GM10847 (cell line): ENCODE results near the gene CASTOR1.

ENCODE experiments used
- POLR2A ChIP-seq: IDR thresholded peaks from 2 replicates; pipeline ENCODE4 v1.6.1; 2011; ENCODE audit not compliant: insufficient read length; ENCODE audit errors: extremely low read depth

The CASTOR1 gene

GRCh38 chr22:30241576-30242371 is 47.5 kb downstream of the CASTOR1 start:
- TF ChIP-seq POLR2A: no peak

- TF ChIP-seq POLR2A: no peak
These were observed 48.5 kb downstream of the CASTOR1 start for GRCh38 chr22:30240541-30241417.

GRCh38 chr22:30239488-30240405 is 49.6 kb downstream of the CASTOR1 start:
- no peak for TF ChIP-seq POLR2A

- TF ChIP-seq POLR2A: no peak
These were observed 50.4 kb downstream of the CASTOR1 start for GRCh38 chr22:30238661-30239487.

- no peak for TF ChIP-seq POLR2A
These were observed 51.2 kb downstream of the CASTOR1 start for GRCh38 chr22:30238136-30238535.

- no peak for TF ChIP-seq POLR2A
These were observed 52.4 kb downstream of the CASTOR1 start for GRCh38 chr22:30236875-30237274.

- no peak for TF ChIP-seq POLR2A
These were observed 53.6 kb downstream of the CASTOR1 start for GRCh38 chr22:30235687-30236170.
